ENCODE measurements around the gene C2orf69. TPM values are rescaled to one million over a fixed set of nuclear protein-coding genes. Genes with fewer than 3 reads are reported as not detected.
"Not testable (repeated sequence)": the region's sequence is repeated elsewhere in the genome, so short reads cannot be mapped to it uniquely, and the experiment has no call there.

The C2orf69 gene
- total and polyA plus RNA-seq, 3 donors from 2014 or later = 16.8 to 21.7 (median 19.8) TPM

GRCh38 chr2:199911877-199912161 is 726 bp downstream of the C2orf69 start:
- Histone ChIP-seq H3K36me3 (ENCODE audit: low read depth, missing control alignments) (no peaks in the 10 kb centered on the region), H3K27me3 (no peaks in the 10 kb centered on the region), H3K4me1 (no peaks in the 10 kb centered on the region), H3K9me3 (no peaks in the 10 kb centered on the region), H3K27ac (peak overlapping the region; percentile 95 to 97), H3K4me3 (peak overlapping the region; percentile 94 to 98)
- intact Hi-C loops (cut with DNase I; ENCODE audit: low total_unique reads) = no loop called here
- TF ChIP-seq, protein P1, sequence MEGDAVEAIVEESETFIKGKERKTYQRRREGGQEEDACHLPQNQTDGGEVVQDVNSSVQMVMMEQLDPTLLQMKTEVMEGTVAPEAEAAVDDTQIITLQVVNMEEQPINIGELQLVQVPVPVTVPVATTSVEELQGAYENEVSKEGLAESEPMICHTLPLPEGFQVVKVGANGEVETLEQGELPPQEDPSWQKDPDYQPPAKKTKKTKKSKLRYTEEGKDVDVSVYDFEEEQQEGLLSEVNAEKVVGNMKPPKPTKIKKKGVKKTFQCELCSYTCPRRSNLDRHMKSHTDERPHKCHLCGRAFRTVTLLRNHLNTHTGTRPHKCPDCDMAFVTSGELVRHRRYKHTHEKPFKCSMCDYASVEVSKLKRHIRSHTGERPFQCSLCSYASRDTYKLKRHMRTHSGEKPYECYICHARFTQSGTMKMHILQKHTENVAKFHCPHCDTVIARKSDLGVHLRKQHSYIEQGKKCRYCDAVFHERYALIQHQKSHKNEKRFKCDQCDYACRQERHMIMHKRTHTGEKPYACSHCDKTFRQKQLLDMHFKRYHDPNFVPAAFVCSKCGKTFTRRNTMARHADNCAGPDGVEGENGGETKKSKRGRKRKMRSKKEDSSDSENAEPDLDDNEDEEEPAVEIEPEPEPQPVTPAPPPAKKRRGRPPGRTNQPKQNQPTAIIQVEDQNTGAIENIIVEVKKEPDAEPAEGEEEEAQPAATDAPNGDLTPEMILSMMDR (IDR thresholded peaks at IDR 0.05) = no peak
- TF ChIP-seq POLR2A (IDR thresholded peaks at IDR 0.05) = no peak
- no peak for DNase-seq
- 0% methylated on average over 13 of the region's 13 CpGs for WGBS, 2 donors

DNA sequence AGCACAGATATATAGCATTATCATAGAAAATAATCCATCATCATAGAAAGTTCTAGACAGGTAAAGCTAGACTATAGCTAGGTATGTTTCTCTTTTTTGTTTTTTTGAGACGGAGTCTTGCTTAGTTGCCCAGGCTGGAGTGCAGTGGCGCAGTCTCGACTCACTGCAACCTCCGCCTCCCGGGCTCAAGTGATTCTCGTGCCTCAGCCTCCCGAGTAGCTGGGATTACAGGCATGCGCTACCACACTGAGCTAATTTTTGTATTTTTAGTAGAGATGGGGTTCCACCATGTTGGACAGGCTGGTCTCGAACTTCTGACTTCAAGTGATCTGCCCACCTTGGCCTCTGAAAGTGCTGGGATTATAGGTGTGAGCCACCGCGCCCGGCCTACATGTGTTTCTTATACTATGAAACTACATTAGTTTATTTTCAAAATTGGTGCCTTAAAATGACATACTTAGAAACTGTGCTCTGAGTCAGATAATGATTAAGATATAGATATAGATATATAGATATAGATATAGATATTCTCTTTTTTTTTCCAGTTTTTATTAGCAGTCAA is 1.5 kb downstream of the C2orf69 start:
- H3K36me3 ChIP-seq (ENCODE audit: low read depth, missing control alignments); DNase-seq; intact Hi-C loops (cut with DNase I; ENCODE audit: low total_unique reads); H3K4me1 ChIP-seq; H3K27me3 ChIP-seq; H3K9me3 ChIP-seq: not testable (repeated sequence)
- WGBS, 2 donors = 70 to 75% methylated on average over 12 of the region's 12 CpGs
- peak overlapping the region; percentile 94 to 98 for H3K4me3 ChIP-seq
- peak overlapping the region; percentile 95 to 97 for H3K27ac ChIP-seq

GRCh38 chr2:199914372-199914958 is 3.4 kb downstream of the C2orf69 start:
- no peak for DNase-seq
- Histone ChIP-seq H3K27me3 (no peaks in the 10 kb centered on the region), H3K4me3 (no peak overlapping the region), H3K9me3 (no peaks in the 10 kb centered on the region), H3K27ac (no peak overlapping the region), H3K36me3 (ENCODE audit: low read depth, missing control alignments) (no peaks in the 10 kb centered on the region), H3K4me1 (no peaks in the 10 kb centered on the region)
- WGBS, 2 donors = 76 to 78% methylated on average over 2 of the region's 2 CpGs
- intact Hi-C loops (cut with DNase I; ENCODE audit: low total_unique reads) = no loop called here
- no peak for TF ChIP-seq POLR2A (IDR thresholded peaks at IDR 0.05)
- TF ChIP-seq, protein P1 (IDR thresholded peaks at IDR 0.05) = no peak

GRCh38 chr2:199916980-199917379 is 5.9 kb downstream of the C2orf69 start:
- Histone ChIP-seq H3K9me3 (no peaks in the 10 kb centered on the region), H3K27ac (no peak overlapping the region), H3K4me3 (no peak overlapping the region), H3K27me3 (no peaks in the 10 kb centered on the region), H3K4me1 (no peaks in the 10 kb centered on the region), H3K36me3 (ENCODE audit: low read depth, missing control alignments) (no peaks in the 10 kb centered on the region)
- intact Hi-C loops (cut with DNase I; ENCODE audit: low total_unique reads) = no loop called here
- no peak for DNase-seq
- TF ChIP-seq POLR2A (IDR thresholded peaks at IDR 0.05) = no peak
- TF ChIP-seq, protein P1 (IDR thresholded peaks at IDR 0.05) = no peak
- WGBS, 2 donors = 93 to 98% methylated on average over 4 of the region's 4 CpGs

DNA sequence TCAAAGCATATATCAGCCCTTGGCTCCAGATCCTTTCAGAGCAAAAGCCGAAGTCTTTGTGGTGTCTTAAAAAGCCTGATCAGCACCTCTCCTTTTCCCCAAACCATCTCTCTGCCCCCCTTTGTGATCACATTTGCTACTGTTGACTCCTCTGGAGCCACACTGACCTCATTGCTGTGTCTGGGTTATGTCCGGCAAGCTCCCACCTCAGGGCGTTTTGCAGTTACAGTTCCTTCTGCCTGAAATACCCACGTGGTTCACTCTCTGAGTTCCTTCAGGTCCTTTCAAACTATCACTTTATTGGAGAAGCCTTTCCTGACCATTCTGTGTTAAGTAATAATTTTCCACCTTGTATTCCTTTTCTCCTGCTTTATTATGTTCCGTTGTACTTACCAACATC is 11.8 kb downstream of the C2orf69 start:
- H3K27me3 ChIP-seq = no peaks in the 10 kb centered on the region
- no peaks in the 10 kb centered on the region for H3K9me3 ChIP-seq
- no peaks in the 10 kb centered on the region for H3K36me3 ChIP-seq (ENCODE audit: low read depth, missing control alignments)
- H3K4me1 ChIP-seq = no peaks in the 10 kb centered on the region
- intact Hi-C loops (cut with DNase I; ENCODE audit: low total_unique reads) = no loop called here
- no peak overlapping the region for H3K4me3 ChIP-seq
- DNase-seq = no peak
- TF ChIP-seq POLR2A (IDR thresholded peaks at IDR 0.05) = no peak
- TF ChIP-seq, protein P1 (IDR thresholded peaks at IDR 0.05) = no peak
- WGBS, 2 donors = 53 to 58% methylated on average over 5 of the region's 5 CpGs
- no peak overlapping the region for H3K27ac ChIP-seq

Data from testis (tissue), 3 donors.